SK-N-SH treated with all-trans-retinoic acid at 6 μM for 48 hours (cell line): ENCODE results near the gene DYNC1I1.

Experiments
- ARNTL ChIP-seq: fragments of 450-650 bp; formaldehyde crosslinking; IDR thresholded peaks from 2 replicates; pipeline ENCODE4 v1.5.0; 2020; ENCODE audit warnings: low read depth, mild to moderate bottlenecking, moderate library complexity, borderline replicate concordance
- BACH2 ChIP-seq: fragments of 250-450 bp; sonication (Bioruptor Pico); IDR thresholded peaks from 2 replicates; pipeline ENCODE4 v1.9.0; 2021; ENCODE audit warnings: mild to moderate bottlenecking, borderline replicate concordance
- PATZ1 ChIP-seq: fragments of 250-450 bp; sonication (Bioruptor Pico); IDR thresholded peaks from 2 replicates; pipeline ENCODE4 v1.8.0; 2020; ENCODE audit warnings: mild to moderate bottlenecking, moderate library complexity, borderline replicate concordance
- POU6F1 ChIP-seq: fragments of 250-450 bp; sonication (Bioruptor Pico); IDR thresholded peaks from 2 replicates; pipeline ENCODE4 v1.8.0; 2021; ENCODE audit warnings: low read depth, mild to moderate bottlenecking, moderate library complexity, borderline replicate concordance
- PPARA ChIP-seq: fragments of 250-450 bp; sonication (Bioruptor Pico); IDR thresholded peaks from 2 replicates; pipeline ENCODE4 v1.5.0; 2020; ENCODE audit warnings: mild to moderate bottlenecking, borderline replicate concordance
- RARB ChIP-seq: fragments of 250-450 bp; sonication (Bioruptor Pico); IDR thresholded peaks from 2 replicates; pipeline ENCODE4 v1.8.0; 2021; ENCODE audit warnings: mild to moderate bottlenecking, moderate library complexity
- TOX ChIP-seq: fragments of 250-450 bp; sonication (Bioruptor Pico); IDR thresholded peaks from 2 replicates; pipeline ENCODE4 v1.8.0; 2021; ENCODE audit warnings: mild to moderate bottlenecking, moderate library complexity, borderline replicate concordance
- ZC3H10 ChIP-seq: fragments of 250-450 bp; sonication (Bioruptor Pico); IDR thresholded peaks from 2 replicates; pipeline ENCODE4 v1.5.1; 2021; ENCODE audit warnings: mild to moderate bottlenecking, moderate library complexity
- ZFP3 ChIP-seq: fragments of 250-450 bp; sonication (Bioruptor Pico); IDR thresholded peaks from 2 replicates; pipeline ENCODE4 v1.5.0; 2020; ENCODE audit warnings: mild to moderate bottlenecking, moderate library complexity
- ZFP30 ChIP-seq: fragments of 450-650 bp; formaldehyde crosslinking; IDR thresholded peaks from 2 replicates; pipeline ENCODE4 v1.5.0; 2022; ENCODE audit warnings: mild to moderate bottlenecking, moderate library complexity
- ZNF565 ChIP-seq: fragments of 450-650 bp; formaldehyde crosslinking; conservative IDR thresholded peaks from 2 replicates; pipeline ENCODE4 v1.5.0; 2020; ENCODE audit warnings: low read depth, mild to moderate bottlenecking, moderate library complexity
- ZNF8 ChIP-seq: fragments of 450-650 bp; formaldehyde crosslinking; IDR thresholded peaks from 2 replicates; pipeline ENCODE4 v1.5.0; 2020; ENCODE audit warnings: mild to moderate bottlenecking, moderate library complexity
- TF ChIP-seq, protein P1 (sequence below): fragments of 250-450 bp; sonication (Bioruptor Pico); IDR thresholded peaks from 2 replicates; pipeline ENCODE4 v1.5.1; 2021; ENCODE audit warnings: mild to moderate bottlenecking, moderate library complexity
- TF ChIP-seq, protein P2 (sequence below): fragments of 250-450 bp; sonication (Bioruptor Pico); IDR thresholded peaks from 2 replicates; pipeline ENCODE4 v1.5.0; 2020; ENCODE audit warnings: mild to moderate bottlenecking, moderate library complexity

DNA sequence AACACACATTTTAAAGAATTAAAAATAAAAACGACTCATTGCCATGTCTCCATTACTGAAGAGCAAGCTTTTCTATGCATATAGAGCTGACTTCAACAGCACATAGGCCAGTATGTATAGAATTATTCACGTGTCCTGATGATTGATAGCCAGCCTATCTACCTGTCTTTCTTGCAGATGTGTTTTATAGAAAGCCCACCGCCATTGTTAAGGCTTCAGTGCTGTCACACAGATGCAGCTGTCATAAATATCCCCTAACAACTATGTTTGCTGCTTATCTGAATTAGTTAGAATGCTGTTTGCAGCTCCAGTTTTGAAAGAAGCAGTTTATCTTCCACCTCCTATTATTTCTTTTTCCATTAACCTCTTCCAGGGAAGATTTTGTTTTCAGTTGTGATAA lies 313.6 kb downstream of the DYNC1I1 start:
- TF ChIP-seq ZFP30 (CRISPR knock-in tag), result no peak
- no peak for TF ChIP-seq ZFP3 (CRISPR knock-in tag)
- no peak for TF ChIP-seq PPARA (CRISPR knock-in tag)
- TF ChIP-seq POU6F1, result no peak
- TF ChIP-seq ZNF565 (CRISPR knock-in tag), result no peak
- TF ChIP-seq PATZ1 (CRISPR knock-in tag), result no peak
- TF ChIP-seq, protein P1, sequence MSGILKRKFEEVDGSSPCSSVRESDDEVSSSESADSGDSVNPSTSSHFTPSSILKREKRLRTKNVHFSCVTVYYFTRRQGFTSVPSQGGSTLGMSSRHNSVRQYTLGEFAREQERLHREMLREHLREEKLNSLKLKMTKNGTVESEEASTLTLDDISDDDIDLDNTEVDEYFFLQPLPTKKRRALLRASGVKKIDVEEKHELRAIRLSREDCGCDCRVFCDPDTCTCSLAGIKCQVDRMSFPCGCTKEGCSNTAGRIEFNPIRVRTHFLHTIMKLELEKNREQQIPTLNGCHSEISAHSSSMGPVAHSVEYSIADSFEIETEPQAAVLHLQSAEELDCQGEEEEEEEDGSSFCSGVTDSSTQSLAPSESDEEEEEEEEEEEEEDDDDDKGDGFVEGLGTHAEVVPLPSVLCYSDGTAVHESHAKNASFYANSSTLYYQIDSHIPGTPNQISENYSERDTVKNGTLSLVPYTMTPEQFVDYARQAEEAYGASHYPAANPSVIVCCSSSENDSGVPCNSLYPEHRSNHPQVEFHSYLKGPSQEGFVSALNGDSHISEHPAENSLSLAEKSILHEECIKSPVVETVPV (CRISPR knock-in tag), result no peak
- TF ChIP-seq BACH2 (CRISPR knock-in tag), result no peak
- TF ChIP-seq ARNTL (CRISPR knock-in tag), result no peak
- TF ChIP-seq RARB, result no peak
- no peak for TF ChIP-seq ZC3H10
- TF ChIP-seq, protein P2, sequence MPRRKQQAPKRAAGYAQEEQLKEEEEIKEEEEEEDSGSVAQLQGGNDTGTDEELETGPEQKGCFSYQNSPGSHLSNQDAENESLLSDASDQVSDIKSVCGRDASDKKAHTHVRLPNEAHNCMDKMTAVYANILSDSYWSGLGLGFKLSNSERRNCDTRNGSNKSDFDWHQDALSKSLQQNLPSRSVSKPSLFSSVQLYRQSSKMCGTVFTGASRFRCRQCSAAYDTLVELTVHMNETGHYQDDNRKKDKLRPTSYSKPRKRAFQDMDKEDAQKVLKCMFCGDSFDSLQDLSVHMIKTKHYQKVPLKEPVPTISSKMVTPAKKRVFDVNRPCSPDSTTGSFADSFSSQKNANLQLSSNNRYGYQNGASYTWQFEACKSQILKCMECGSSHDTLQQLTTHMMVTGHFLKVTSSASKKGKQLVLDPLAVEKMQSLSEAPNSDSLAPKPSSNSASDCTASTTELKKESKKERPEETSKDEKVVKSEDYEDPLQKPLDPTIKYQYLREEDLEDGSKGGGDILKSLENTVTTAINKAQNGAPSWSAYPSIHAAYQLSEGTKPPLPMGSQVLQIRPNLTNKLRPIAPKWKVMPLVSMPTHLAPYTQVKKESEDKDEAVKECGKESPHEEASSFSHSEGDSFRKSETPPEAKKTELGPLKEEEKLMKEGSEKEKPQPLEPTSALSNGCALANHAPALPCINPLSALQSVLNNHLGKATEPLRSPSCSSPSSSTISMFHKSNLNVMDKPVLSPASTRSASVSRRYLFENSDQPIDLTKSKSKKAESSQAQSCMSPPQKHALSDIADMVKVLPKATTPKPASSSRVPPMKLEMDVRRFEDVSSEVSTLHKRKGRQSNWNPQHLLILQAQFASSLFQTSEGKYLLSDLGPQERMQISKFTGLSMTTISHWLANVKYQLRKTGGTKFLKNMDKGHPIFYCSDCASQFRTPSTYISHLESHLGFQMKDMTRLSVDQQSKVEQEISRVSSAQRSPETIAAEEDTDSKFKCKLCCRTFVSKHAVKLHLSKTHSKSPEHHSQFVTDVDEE, result no peak
- no peak for TF ChIP-seq ZNF8
- no peak for TF ChIP-seq TOX (CRISPR knock-in tag)
